Gastrocnemius medialis (tissue), 4 donors: ENCODE data around the gene VTCN1. TPM values are rescaled to one million over a fixed set of nuclear protein-coding genes. Genes with fewer than 3 reads are reported as not detected.
A peak's percentile ranks its signal among the peaks of the same experiment; 100 is the strongest.

Source experiments
- ATAC-seq, 2 donors: fragments of 150-250 bp; one replicate each; pipeline ENCODE4 v1.9.1; 2016
- DNase-seq, 2 donors: peaks; one replicate each; pipeline ENCODE4 v3.0.0-alpha.2; 2019
- H3K27ac ChIP-seq, 4 donors: fragments of 200-600 bp; sonication (generic); 1 replicate in 1 of 4; 2 replicates in 3 of 4; pipeline ENCODE4 v1.5.1; 2016 to 2018; ENCODE audit warnings: mild to moderate bottlenecking in 2 of 4, moderate library complexity in 1 of 4
- H3K27me3 ChIP-seq, 3 donors: fragments of 200-600 bp; sonication (generic) in 2 of 3; 1 replicate in 1 of 3; 2 replicates in 2 of 3; pipeline versions ENCODE4 v1.5.1 to v1.6.0; 2016 to 2019; ENCODE audit warnings: mild to moderate bottlenecking in 1 of 3, moderate library complexity in 1 of 3
- H3K36me3 ChIP-seq, 2 donors: fragments of 200-600 bp; sonication (generic) in 1 of 2; one replicate each; pipeline ENCODE4 v1.5.1; 2017 to 2018
- H3K4me1 ChIP-seq, 2 donors: fragments of 200-600 bp; sonication (generic) in 1 of 2; one replicate each; pipeline ENCODE4 v1.5.1; 2016 to 2017; ENCODE audit warnings: mild to moderate bottlenecking in 2 of 2
- H3K4me3 ChIP-seq, 4 donors: fragments of 200-600 bp; sonication (generic) in 3 of 4; 1 replicate in 1 of 4; 2 replicates in 3 of 4; pipeline ENCODE4 v1.5.1; 2016 to 2019; ENCODE audit warnings: mild to moderate bottlenecking in 2 of 4
- H3K9me3 ChIP-seq, 3 donors: fragments of 200-600 bp; sonication (generic) in 2 of 3; 1 replicate in 1 of 3; 2 replicates in 2 of 3; pipeline ENCODE4 v1.5.1; 2016 to 2019
- POLR2A ChIP-seq, 2 donors: fragments of 450-650 bp; IDR thresholded peaks; one replicate each; pipeline ENCODE4 v1.6.1; 2017; ENCODE audit warnings: antibody characterized with exemption in 2 of 2, mild to moderate bottlenecking in 2 of 2, moderate library complexity in 2 of 2
- in situ Hi-C, 4 donors: fragments of 200-750 bp; cut with MboI; loops; one replicate each; pipeline versions ENCODE4 v1.15.0 to v1.8.0; 2017; ENCODE audit warnings: low sequenced_read_pairs in 4 of 4
- intact Hi-C: fragments of 100-400 bp; cut with DNase I; formaldehyde crosslinking; loops from one replicate; pipeline ENCODE4 v1.15.1; 2023; ENCODE audit warnings: low total_unique reads
- total RNA-seq, 4 donors: library from RNA; depleted of rRNA; stranded (reverse); fragments of >200 nt; gene quantifications; one replicate each; pipeline versions ENCODE4 v1.1.0 to v1.2.3, GENCODE V29; 2016
- TF ChIP-seq, protein P1 (sequence below), 5 experiments: fragments of 450-650 bp in 3 of 5; fragments of 200-600 bp in 2 of 5; sonication (generic) in 2 of 5; IDR thresholded peaks in 4 of 5; conservative IDR thresholded peaks in 1 of 5; 1 replicate in 4 of 5; 2 replicates in 1 of 5; pipeline ENCODE4 v1.5.1; 2016 to 2019; ENCODE audit warnings: antibody characterized with exemption in 5 of 5, mild to moderate bottlenecking in 3 of 5, moderate library complexity in 3 of 5

The VTCN1 gene
- total RNA-seq, 4 donors from 2014 or later: not detected

DNA sequence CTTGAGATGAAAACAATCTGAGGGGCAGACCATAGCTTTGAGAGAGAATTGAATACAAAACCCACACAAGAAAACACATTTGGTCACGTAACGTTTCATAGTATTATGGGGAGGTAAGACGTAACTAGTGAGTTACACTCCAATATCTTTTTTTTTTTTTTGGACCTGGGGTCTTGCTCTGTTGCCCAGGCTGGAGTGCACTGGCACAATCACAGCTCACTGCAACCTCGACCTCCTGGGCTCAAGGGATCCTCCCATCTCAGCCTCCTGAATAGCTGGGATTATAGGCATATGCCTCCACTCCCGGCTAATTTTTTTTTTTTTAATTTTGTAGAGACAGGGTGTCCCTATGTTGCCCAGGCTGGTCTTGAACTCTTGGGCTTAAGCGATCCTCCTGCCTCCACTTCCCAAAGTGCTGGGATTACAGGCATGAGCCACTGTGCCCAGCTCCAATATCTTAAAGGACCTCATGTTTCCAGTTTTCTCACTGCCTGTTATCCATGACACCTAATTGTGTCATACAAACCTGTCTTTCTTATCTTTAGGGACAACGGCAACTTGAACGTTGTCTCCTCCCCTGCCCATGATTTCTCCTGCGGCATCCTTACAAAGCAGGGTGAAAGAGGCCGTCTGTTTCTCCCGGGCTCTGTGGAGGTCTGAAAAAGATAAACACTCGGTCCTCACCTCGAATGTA, 94.5 kb downstream of the VTCN1 start:
- TF ChIP-seq, protein P1, sequence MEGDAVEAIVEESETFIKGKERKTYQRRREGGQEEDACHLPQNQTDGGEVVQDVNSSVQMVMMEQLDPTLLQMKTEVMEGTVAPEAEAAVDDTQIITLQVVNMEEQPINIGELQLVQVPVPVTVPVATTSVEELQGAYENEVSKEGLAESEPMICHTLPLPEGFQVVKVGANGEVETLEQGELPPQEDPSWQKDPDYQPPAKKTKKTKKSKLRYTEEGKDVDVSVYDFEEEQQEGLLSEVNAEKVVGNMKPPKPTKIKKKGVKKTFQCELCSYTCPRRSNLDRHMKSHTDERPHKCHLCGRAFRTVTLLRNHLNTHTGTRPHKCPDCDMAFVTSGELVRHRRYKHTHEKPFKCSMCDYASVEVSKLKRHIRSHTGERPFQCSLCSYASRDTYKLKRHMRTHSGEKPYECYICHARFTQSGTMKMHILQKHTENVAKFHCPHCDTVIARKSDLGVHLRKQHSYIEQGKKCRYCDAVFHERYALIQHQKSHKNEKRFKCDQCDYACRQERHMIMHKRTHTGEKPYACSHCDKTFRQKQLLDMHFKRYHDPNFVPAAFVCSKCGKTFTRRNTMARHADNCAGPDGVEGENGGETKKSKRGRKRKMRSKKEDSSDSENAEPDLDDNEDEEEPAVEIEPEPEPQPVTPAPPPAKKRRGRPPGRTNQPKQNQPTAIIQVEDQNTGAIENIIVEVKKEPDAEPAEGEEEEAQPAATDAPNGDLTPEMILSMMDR (IDR thresholded peaks at IDR 0.05 in 4 of 5, conservative IDR thresholded peaks at IDR 0.05 in 1 of 5): no peak
- no peak for TF ChIP-seq POLR2A (IDR thresholded peaks at IDR 0.05)
- in situ Hi-C loops (no loop called here), intact Hi-C loops (no loop called here)

DNA sequence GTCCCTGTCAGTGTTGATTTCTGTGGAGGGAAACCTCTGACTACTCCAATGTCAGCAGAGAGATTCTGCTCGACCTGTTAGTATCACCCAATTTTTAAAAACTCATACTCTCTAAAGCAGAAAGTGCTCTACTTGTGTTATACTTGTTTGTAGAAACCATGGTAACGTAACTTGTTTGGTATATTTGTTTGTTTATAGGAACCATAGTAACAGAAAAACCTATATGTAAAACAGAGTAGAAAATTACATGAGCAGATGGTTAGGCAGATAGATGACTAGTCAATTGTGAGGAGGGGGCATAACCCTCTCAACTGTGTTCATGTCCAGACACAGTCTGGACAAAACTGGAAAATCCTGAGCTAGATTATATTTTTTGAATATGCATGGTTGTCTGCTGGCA, 95.8 kb downstream of the VTCN1 start:
- in situ Hi-C loops (no loop called here), intact Hi-C loops (no loop called here)
- H3K27ac ChIP-seq: no peak overlapping the region
- H3K9me3 ChIP-seq: no peaks in the 10 kb centered on the region
- H3K4me1 ChIP-seq: peaks cover 33 to 43% of the 10 kb centered on the region in 2 donors
- peaks cover 0 to 39% of the 10 kb centered on the region in 2 donors for H3K36me3 ChIP-seq
- TF ChIP-seq, protein P1 (IDR thresholded peaks at IDR 0.05 in 4 of 5, conservative IDR thresholded peaks at IDR 0.05 in 1 of 5): no peak
- TF ChIP-seq POLR2A (IDR thresholded peaks at IDR 0.05): no peak
- H3K27me3 ChIP-seq: no peaks in the 10 kb centered on the region
- DNase-seq (no peak), ATAC-seq (no peak)
- H3K4me3 ChIP-seq: no peak overlapping the region

More for the DNA sequence above, 94.5 kb downstream of the VTCN1 start:
- Histone ChIP-seq H3K4me1 (peaks cover 43 to 57% of the 10 kb centered on the region in 2 donors), H3K27me3 (no peaks in the 10 kb centered on the region), H3K9me3 (no peaks in the 10 kb centered on the region), H3K36me3 (peaks cover 0 to 39% of the 10 kb centered on the region in 2 donors), H3K4me3 (no peak overlapping the region), H3K27ac (peak overlapping the region; percentile 87 to 97 (median 92))
- ATAC-seq (no peak), DNase-seq (no peak)

DNA sequence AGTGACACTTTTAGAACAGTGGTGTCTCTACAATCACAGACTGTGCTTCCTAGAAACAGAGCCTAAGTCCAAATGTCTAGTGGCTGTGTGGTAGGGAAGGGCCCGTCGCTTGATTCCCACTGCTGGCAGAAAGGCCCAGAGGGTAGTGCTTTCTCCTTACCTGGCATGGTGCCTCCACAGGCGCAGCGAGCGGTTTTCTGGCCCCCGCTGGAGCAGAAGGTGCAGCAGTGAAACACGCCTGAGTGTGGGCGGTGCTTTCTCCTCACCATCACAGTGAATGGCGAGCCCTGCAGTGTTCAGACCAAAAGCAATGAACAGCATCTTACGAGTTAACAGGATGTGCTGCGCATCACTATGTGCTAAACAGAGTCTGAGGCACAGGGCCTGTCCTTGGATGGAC, 97.5 kb downstream of the VTCN1 start:
- Histone ChIP-seq H3K27ac (no peak overlapping the region), H3K4me3 (no peak overlapping the region), H3K9me3 (no peaks in the 10 kb centered on the region), H3K36me3 (peaks cover 0 to 39% of the 10 kb centered on the region in 2 donors), H3K4me1 (peaks cover 16 to 27% of the 10 kb centered on the region in 2 donors), H3K27me3 (no peaks in the 10 kb centered on the region)
- ATAC-seq (no peak), DNase-seq (no peak)
- intact Hi-C loops: no loop called here
- in situ Hi-C loops: no loop called here
- no peak for TF ChIP-seq POLR2A (IDR thresholded peaks at IDR 0.05)
- TF ChIP-seq, protein P1 (IDR thresholded peaks at IDR 0.05 in 4 of 5, conservative IDR thresholded peaks at IDR 0.05 in 1 of 5): no peak

DNA sequence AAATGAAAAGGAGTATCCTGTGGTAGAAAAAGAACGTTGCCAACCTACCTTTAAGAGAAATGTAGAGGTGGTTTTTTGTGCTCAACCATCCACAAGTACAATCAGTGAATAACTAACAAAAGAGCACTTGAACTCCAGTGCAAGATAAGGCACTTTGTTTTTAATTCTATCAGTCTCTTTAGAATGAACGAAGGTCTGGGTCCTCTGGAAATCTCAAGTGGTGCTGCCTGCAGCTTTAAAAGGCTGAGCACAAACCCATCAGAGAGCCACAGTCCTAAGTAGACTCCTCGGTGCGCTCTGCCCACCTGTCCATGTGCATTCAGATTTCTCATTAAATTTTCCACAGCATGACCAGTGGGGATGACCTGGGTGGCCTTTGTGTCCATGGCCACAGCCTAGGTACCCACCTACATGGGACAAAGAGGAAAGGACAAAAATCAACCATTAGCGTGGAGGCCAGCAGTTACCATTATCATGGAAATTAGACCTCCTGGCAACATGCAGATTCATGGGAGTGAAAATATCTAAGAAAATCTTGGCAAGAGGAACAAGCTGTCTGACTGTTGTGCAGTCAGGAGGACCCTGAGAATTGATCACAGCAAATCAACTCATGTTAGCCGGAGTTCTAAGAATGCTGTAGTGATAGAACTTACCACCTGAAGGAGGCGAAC, 98.5 kb downstream of the VTCN1 start:
- no peak for TF ChIP-seq POLR2A (IDR thresholded peaks at IDR 0.05)
- TF ChIP-seq, protein P1 (IDR thresholded peaks at IDR 0.05 in 4 of 5, conservative IDR thresholded peaks at IDR 0.05 in 1 of 5): no peak
- Histone ChIP-seq H3K36me3 (peaks cover 0 to 39% of the 10 kb centered on the region in 2 donors), H3K9me3 (no peaks in the 10 kb centered on the region), H3K4me1 (peaks cover 6 to 16% of the 10 kb centered on the region in 2 donors), H3K4me3 (no peak overlapping the region), H3K27ac (no peak overlapping the region), H3K27me3 (no peaks in the 10 kb centered on the region)
- intact Hi-C loops: no loop called here
- in situ Hi-C loops: no loop called here
- no peak for ATAC-seq
- DNase-seq: no peak
